WI38 (cell line): ENCODE measurements around the gene MROH9.

Source experiments
- H3K4me3 ChIP-seq: 2 replicates; pipeline ENCODE4 v1.5.1; 2011; ENCODE audit warnings: low read depth, mild to moderate bottlenecking, control low read depth, low read length
- CTCF ChIP-seq: IDR thresholded peaks from 2 replicates; pipeline ENCODE4 v1.5.1; 2012; ENCODE audit warnings: low read depth, mild to moderate bottlenecking, control low read depth, low read length

Gene MROH9

GRCh38 chr1:170967042-170967910 lies 31.9 kb downstream of the MROH9 start:
- peak; percentile 46 for TF ChIP-seq CTCF
- H3K4me3 ChIP-seq = no peak overlapping the region

- TF ChIP-seq CTCF = no peak
- H3K4me3 ChIP-seq = no peak overlapping the region
Observed at GRCh38 chr1:170970256-170970655, 34.9 kb downstream of the MROH9 start.

- no peak overlapping the region for H3K4me3 ChIP-seq
- TF ChIP-seq CTCF = no peak
Observed at GRCh38 chr1:170978371-170978910, 43.1 kb downstream of the MROH9 start.

- no peak for TF ChIP-seq CTCF
- no peak overlapping the region for H3K4me3 ChIP-seq
Observed at GRCh38 chr1:170985406-170985805, 50.1 kb downstream of the MROH9 start.

GRCh38 chr1:170986901-170987300 lies 51.6 kb downstream of the MROH9 start:
- TF ChIP-seq CTCF = no peak
- no peak overlapping the region for H3K4me3 ChIP-seq

GRCh38 chr1:170987424-170987823 lies 52.1 kb downstream of the MROH9 start:
- no peak overlapping the region for H3K4me3 ChIP-seq
- no peak for TF ChIP-seq CTCF

GRCh38 chr1:170993151-170993550 lies 57.8 kb downstream of the MROH9 start:
- no peak for TF ChIP-seq CTCF
- H3K4me3 ChIP-seq = no peak overlapping the region
